HEK293 (cell line): Measurements from ENCODE around the gene VPS11.

Experiments used
- KLF9 ChIP-seq: fragments of 450-650 bp; formaldehyde crosslinking; IDR thresholded peaks from 2 replicates; pipeline ENCODE4 v1.5.1; 2016; ENCODE audit warnings: missing biosample characterization, missing genetic modification characterization, low read depth
- YY2 ChIP-seq: fragments of 450-650 bp; formaldehyde crosslinking; IDR thresholded peaks from 2 replicates; pipeline ENCODE4 v1.5.1; 2016; ENCODE audit warnings: missing biosample characterization, missing genetic modification characterization
- ZNF211 ChIP-seq: fragments of 450-650 bp; formaldehyde crosslinking; IDR thresholded peaks from 2 replicates; pipeline ENCODE4 v1.5.1; 2016; ENCODE audit warnings: low read depth, missing biosample characterization, missing genetic modification characterization
- ZNF214 ChIP-seq: fragments of 450-650 bp; formaldehyde crosslinking; IDR thresholded peaks from 2 replicates; pipeline ENCODE4 v1.5.1; 2017; ENCODE audit warnings: missing biosample characterization, mild to moderate bottlenecking, missing genetic modification characterization, borderline replicate concordance

DNA sequence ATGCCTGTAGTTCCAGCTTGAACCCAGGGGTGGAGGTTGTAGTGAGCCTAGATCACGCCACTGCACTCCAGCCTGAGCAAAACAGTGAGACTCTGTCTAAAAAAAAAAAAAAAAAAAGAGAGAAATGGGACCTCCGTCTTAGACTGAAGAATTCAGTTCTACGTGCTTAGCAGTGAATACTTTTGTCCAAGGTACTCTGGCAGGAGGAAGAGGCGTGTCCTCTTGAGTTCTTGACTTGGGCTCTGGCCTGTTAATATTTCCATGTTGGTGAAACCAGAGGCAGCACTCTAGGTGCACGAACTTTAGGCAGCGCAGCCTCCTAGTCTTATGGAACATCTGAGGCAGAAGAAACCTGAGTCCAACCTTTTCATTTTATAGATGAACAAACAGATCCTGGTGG lies 19.5 kb downstream of the VPS11 start:
- TF ChIP-seq ZNF214 (tag by site-specific recombination) (no peak), KLF9 (no peak), YY2 (no peak), ZNF211 (no peak)
